Activated T-cell treated with anti-CD3 and anti-CD28 coated beads for 4 hours (primary cell): ENCODE results near the gene NOX4.
"Not testable (repeated sequence)": the region's sequence is repeated elsewhere in the genome, so short reads cannot be mapped to it uniquely, and the experiment has no call there.

Experiments
- DNase-seq: peaks from one replicate; pipeline ENCODE4 v3.0.0-alpha.2; 2020

Gene NOX4

DNA sequence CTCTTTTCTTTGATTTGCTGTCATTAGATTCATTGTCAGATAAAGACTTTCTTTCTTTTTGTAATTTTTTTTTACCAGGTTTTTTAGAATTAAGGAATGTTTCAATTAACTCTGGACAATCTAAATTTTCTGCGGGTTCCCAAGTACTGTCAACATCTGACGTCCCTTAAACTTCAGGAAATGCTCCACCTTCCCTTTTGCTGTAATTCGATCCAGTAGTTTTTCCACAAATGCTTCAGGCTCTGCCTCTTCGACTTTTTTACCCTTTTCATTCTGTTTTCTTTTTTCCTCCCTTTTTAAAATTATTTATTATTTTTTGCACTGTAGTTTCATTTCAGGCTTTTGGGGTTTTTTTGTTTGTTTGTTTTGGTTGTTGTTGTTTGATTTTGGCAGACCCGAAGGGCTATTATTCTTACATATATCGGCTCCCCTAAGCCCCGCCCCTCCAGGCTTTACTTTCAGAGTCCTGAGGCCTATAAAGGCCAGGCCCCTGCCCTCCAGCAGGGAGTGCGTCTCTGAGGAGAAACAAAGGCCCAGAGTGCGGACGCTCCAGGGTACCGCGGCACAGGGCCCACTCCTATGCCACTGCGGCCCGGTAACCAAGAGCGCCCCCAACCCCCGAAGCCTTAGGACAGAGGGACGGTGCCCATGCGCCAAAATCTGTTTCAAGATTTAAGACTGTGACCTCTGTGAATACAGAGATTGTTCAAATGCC lies 197.1 kb downstream of the NOX4 start:
- DNase-seq, result no peak

DNA sequence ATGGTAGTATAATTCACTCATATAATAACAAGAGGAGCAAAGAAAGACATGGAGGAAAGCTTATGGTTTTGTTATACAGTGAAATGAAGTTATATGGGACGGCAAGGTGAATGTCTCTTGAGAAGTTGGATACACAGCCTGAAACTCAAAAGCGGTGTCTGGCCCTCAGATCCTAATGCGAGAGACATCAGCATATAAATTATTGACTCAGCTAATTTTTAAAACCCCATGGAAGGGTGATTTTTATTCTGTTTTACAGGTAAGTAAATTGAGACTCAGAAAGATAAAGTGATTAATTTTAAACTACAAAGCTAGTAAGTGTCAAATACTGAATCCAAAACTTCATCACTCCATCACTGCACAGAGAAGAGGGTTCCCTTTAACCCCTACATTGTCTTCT lies 203.2 kb downstream of the NOX4 start:
- DNase-seq, result not testable (repeated sequence)

DNA sequence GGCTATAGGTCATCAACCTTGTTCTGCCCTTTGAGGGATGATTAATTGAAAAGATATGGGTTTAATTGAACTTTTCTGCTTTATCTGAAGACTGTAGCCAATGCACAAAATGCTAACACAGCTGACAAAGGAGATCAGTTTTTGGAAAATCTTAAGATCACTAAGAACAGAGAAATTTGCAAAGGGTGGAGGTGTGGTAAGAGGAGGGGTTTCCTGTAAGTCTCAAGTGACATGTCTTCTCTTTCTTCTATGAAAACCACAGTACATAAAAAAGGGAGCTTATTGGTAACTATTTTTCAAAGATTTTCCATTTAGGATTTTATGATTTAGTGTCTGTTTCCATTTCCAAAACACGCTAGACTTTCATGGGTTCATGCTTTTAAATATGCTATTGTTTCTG lies 204.6 kb downstream of the NOX4 start:
- DNase-seq, result not testable (repeated sequence)

DNA sequence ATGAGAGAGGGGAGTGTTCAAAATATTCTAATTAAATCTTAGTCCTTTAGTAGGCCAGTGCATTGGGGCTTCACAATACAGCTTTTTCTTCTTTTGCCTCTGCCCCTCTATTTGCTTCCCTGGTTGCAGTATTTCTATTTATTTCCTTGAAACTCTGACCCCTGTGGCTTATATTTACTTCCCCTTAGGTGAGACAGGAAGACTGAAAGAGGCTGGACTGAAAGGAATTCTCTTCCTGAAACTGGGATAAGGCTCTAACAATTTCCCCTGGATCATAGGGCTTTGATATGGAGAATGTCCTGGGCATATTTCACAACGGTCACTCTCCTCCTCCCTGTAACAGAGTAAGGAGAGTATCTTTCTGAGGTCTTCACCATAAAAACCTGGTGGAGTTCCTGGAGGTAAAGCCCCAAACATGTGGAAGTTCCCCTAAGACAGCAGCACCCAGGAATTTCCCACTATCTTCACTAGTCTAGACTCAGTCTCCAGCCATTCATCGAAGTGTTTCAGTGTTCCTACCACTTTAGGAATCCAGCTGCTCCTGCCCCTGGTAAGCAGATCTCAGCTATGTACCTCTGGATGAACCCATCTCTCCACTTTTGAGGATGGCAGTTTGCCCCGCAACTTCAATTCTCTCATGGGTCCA lies 210.0 kb downstream of the NOX4 start:
- not testable (repeated sequence) for DNase-seq

DNA sequence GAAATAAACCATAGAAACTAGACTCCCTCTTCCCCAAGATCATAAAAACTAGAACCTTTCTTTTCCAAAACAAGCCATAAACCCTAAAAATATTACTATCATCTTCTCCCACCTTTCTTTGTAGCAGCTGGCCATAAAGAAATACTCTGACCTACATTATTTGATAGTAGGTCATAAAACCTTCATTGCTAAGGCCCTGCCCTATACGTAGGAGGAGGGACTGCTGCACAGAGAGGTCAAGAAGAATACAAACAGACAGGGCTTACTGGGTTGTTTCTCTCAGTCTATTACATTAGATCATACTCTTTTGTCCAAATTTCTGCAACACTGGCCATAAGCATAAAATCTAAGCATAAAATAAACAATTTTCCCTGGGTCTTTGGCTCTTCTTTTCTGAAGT lies 212.0 kb downstream of the NOX4 start:
- no peak for DNase-seq

DNA sequence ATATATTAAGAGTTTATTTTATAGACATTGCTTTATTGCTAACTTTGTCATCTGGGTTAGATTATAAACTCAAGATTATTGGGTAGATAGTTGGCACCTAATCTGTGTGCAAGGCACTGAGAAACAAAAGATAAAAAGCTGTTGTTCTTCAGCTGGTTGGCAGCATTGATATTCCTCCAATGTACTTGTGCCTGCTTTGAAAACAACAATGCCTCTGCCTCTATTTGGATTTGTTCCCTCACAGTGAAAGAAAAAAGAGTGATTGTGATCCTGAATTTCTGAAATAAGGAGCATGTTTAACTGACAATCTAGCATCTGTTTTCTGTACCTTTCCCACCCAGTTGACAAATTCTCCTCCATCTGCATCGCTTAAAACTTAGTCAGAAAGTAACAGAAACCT lies 215.2 kb downstream of the NOX4 start:
- DNase-seq, result no peak
